Sciatic nerve (tissue), 2 donors: Measurements from ENCODE around the gene LPP. TPM values are rescaled to one million over a fixed set of nuclear protein-coding genes. Genes with fewer than 3 reads are reported as not detected.
"Not testable (repeated sequence)": the region's sequence is repeated elsewhere in the genome, so short reads cannot be mapped to it uniquely, and the experiment has no call there.

Source experiments
- ATAC-seq: fragments of 200-7000 bp; cut with Tn5 transposase; one replicate; pipeline ENCODE4 v1.9.1; 2020; ENCODE audit warnings: mild to moderate bottlenecking, moderate library complexity
- DNase-seq: peaks from one replicate; pipeline ENCODE4 v3.0.0-alpha.2; 2020; ENCODE audit warnings: low spot score
- intact Hi-C: fragments of 100-400 bp; cut with DNase I; formaldehyde crosslinking; loops from one replicate; pipeline ENCODE4 v1.14.2; 2022
- total RNA-seq: library from RNA; stranded (reverse); fragmentation: NEBNext Ultra II Directional; extraction: Animal tissue kit (Norgen Biotek cat#: 25700); gene quantifications from one replicate; pipeline ENCODE4 v1.2.1, GENCODE V29; 2021
- donor health status: DM: no; HTN: no; CAD: no.
- donor health status: DM: no; HTN: no; CAD: no.

LPP gene
- total RNA-seq, 1 donor from 2014 or later = 231 TPM

- no peak for ATAC-seq
- intact Hi-C loops = no loop called here
- DNase-seq = no peak
These were observed 277.6 kb downstream of the LPP start for GRCh38 chr3:188431553-188431952.

- ATAC-seq = peak; percentile 86
- no peak for DNase-seq
- intact Hi-C loops = no loop called here
These were observed 279.0 kb downstream of the LPP start for GRCh38 chr3:188432802-188433520.

- DNase-seq = no peak
- intact Hi-C loops = no loop called here
- peak; percentile 21 for ATAC-seq
These were observed 279.7 kb downstream of the LPP start for GRCh38 chr3:188433521-188434150.

- ATAC-seq = no peak
- intact Hi-C loops = no loop called here
- DNase-seq = no peak
These were observed 280.6 kb downstream of the LPP start for GRCh38 chr3:188434594-188434993.

- no peak for ATAC-seq
- DNase-seq = no peak
- intact Hi-C loops = no loop called here
These were observed 281.3 kb downstream of the LPP start for GRCh38 chr3:188435266-188435665.

- no peak for ATAC-seq
These were observed 284.0 kb downstream of the LPP start for GRCh38 chr3:188437926-188438325.

GRCh38 chr3:188439080-188439479 is 285.1 kb downstream of the LPP start:
- peak; percentile 86 for ATAC-seq
- no peak for DNase-seq
- intact Hi-C loops = no loop called here

More at GRCh38 chr3:188437926-188438325, 284.0 kb downstream of the LPP start:
- DNase-seq = no peak
- intact Hi-C loops = no loop called here

- intact Hi-C loops = no loop called here
- ATAC-seq (no peak), DNase-seq (no peak)
These were observed 286.5 kb downstream of the LPP start for GRCh38 chr3:188440340-188440972.

GRCh38 chr3:188442430-188442829 is 288.5 kb downstream of the LPP start:
- no peak for DNase-seq
- ATAC-seq = no peak
- intact Hi-C loops = no loop called here

GRCh38 chr3:188445175-188445574 is 291.2 kb downstream of the LPP start:
- ATAC-seq, intact Hi-C loops, DNase-seq: not testable (repeated sequence)

- intact Hi-C loops = no loop called here
- DNase-seq (no peak), ATAC-seq (no peak)
These were observed 292.1 kb downstream of the LPP start for GRCh38 chr3:188446014-188446413.

GRCh38 chr3:188446766-188447165 is 292.8 kb downstream of the LPP start:
- DNase-seq (no peak), ATAC-seq (no peak)
- intact Hi-C loops = no loop called here

- intact Hi-C loops = no loop called here
- no peak for DNase-seq
- no peak for ATAC-seq
These were observed 294.9 kb downstream of the LPP start for GRCh38 chr3:188448813-188449212.

GRCh38 chr3:188449421-188449820 is 295.5 kb downstream of the LPP start:
- intact Hi-C loops = no loop called here
- ATAC-seq = no peak
- DNase-seq = no peak

- intact Hi-C loops = no loop called here
- DNase-seq (no peak), ATAC-seq (no peak)
These were observed 298.3 kb downstream of the LPP start for GRCh38 chr3:188452158-188452772.

- DNase-seq = no peak
These were observed 299.8 kb downstream of the LPP start for GRCh38 chr3:188453431-188454384.

GRCh38 chr3:188455748-188456147 is 301.8 kb downstream of the LPP start:
- intact Hi-C loops = no loop called here
- ATAC-seq = no peak
- DNase-seq = no peak

More at GRCh38 chr3:188453431-188454384, 299.8 kb downstream of the LPP start:
- ATAC-seq = no peak
- intact Hi-C loops = no loop called here

GRCh38 chr3:188458756-188459155 is 304.8 kb downstream of the LPP start:
- DNase-seq = no peak
- no peak for ATAC-seq
- intact Hi-C loops = no loop called here

GRCh38 chr3:188465311-188465710 is 311.4 kb downstream of the LPP start:
- intact Hi-C loops = no loop called here
- DNase-seq (no peak), ATAC-seq (no peak)
